SK-N-SH (cell line): ENCODE measurements around the gene SCT.

Experiments
- CTCF ChIP-seq: fragments of 200-600 bp; sonication (generic); IDR thresholded peaks from 2 replicates; pipeline ENCODE4 v1.6.1; 2017; ENCODE audit warnings: antibody characterized with exemption, mild to moderate bottlenecking, moderate library complexity
- EZH2phosphoT487 ChIP-seq: fragments of 200-600 bp; sonication (generic); IDR thresholded peaks from 2 replicates; pipeline ENCODE4 v1.6.1; 2017; ENCODE audit warnings: low read depth, mixed run types, mild to moderate bottlenecking, antibody characterized with exemption, moderate library complexity, borderline replicate concordance
- NFIC ChIP-seq: IDR thresholded peaks from 2 replicates; pipeline ENCODE4 v1.4.0; 2012; ENCODE audit warnings: borderline replicate concordance
- PBX3 ChIP-seq: IDR thresholded peaks from 2 replicates; pipeline ENCODE4; 2012
- REST ChIP-seq: IDR thresholded peaks from 2 replicates; pipeline ENCODE4 v1.6.1; 2012; ENCODE audit warnings: mild to moderate bottlenecking, low read depth, low read length, moderate library complexity

- TF ChIP-seq PBX3 (no peak), EZH2phosphoT487 (no peak), CTCF (no peak), REST (no peak), NFIC (no peak)
Observed at GRCh38 chr11:605286-606129, 21.5 kb downstream of the SCT start.
